PC-3 (cell line): ENCODE results near the gene GLCE. TPM values are rescaled to one million over a fixed set of nuclear protein-coding genes. Genes with fewer than 3 reads are reported as not detected.
"Not testable (repeated sequence)": the region's sequence is repeated elsewhere in the genome, so short reads cannot be mapped to it uniquely, and the experiment has no call there.

Experiments used
- ATAC-seq: fragments of 200-7000 bp; cut with Tn5 transposase; 2 replicates; pipeline ENCODE4 v1.9.1; 2020; ENCODE audit warnings: mild to moderate bottlenecking, moderate library complexity
- BruUV-seq: library from RNA; stranded (reverse); fragments of 400-500 nt; replicated peaks from 2 replicates; lab custom pipeline; 2021; lab: Mats Ljungman, UMichigan
- CTCF ChIA-PET: fragments of 300-600 bp; sonication (Branson Sonifier 250); formaldehyde crosslinking; loops from one replicate; lab custom pipeline; 2022; ENCODE audit warnings: antibody characterized with exemption; lab: Charles Lee
- POLR2A ChIA-PET: fragments of 300-600 bp; sonication (Branson Sonifier 250); formaldehyde crosslinking; loops from one replicate; lab custom pipeline; 2022; ENCODE audit warnings: antibody characterized with exemption; ENCODE audit not compliant: unreplicated experiment; lab: Charles Lee
- DNase-seq: peaks from one replicate; pipeline ENCODE4 v3.0.0-alpha.2; 2015
- H2AFZ ChIP-seq: fragments of 300-600 bp; sonication (generic); 2 replicates; pipeline ENCODE4 v1.6.0; 2016; ENCODE audit warnings: antibody characterized with exemption, low read length
- H3F3A ChIP-seq: fragments of 300-600 bp; sonication (generic); one replicate; pipeline ENCODE4 v1.6.0; 2017; ENCODE audit warnings: antibody characterized with exemption, low read length, control low read depth, mild to moderate bottlenecking; ENCODE audit not compliant: unreplicated experiment
- H3K27ac ChIP-seq: fragments of 300-600 bp; sonication (generic); 2 replicates; pipeline ENCODE4 v1.5.1; 2016; ENCODE audit warnings: mild to moderate bottlenecking, low read length
- H3K27me3 ChIP-seq: fragments of 300-600 bp; sonication (generic); 2 replicates; pipeline ENCODE4 v1.6.1; 2016; ENCODE audit warnings: low read length, mixed read lengths
- H3K36me3 ChIP-seq: fragments of 300-600 bp; sonication (generic); 2 replicates; pipeline ENCODE4 v1.6.1; 2016; ENCODE audit warnings: low read depth, mixed run types, low read length, mixed read lengths
- H3K4me1 ChIP-seq: fragments of 300-600 bp; sonication (generic); 2 replicates; pipeline ENCODE4 v1.5.1; 2016; ENCODE audit warnings: low read length; ENCODE audit not compliant: insufficient read depth
- H3K4me2 ChIP-seq: fragments of 300-600 bp; sonication (generic); 2 replicates; pipeline ENCODE4 v1.6.0; 2016; ENCODE audit warnings: low read length
- H3K4me3 ChIP-seq: fragments of 300-600 bp; sonication (generic); 2 replicates; pipeline ENCODE4 v1.5.1; 2016; ENCODE audit warnings: mild to moderate bottlenecking, low read length, mixed read lengths
- H3K79me2 ChIP-seq: fragments of 300-600 bp; sonication (generic); 2 replicates; pipeline ENCODE4 v1.6.1; 2017; ENCODE audit warnings: low read length, mixed read lengths
- H3K9ac ChIP-seq: fragments of 300-600 bp; sonication (generic); 2 replicates; pipeline ENCODE4 v1.6.0; 2016; ENCODE audit warnings: mild to moderate bottlenecking, low read length
- H3K9me2 ChIP-seq: fragments of 300-600 bp; sonication (generic); replicated peaks from 2 replicates; pipeline ENCODE4 v1.6.1; 2016; ENCODE audit warnings: mixed run types, low read length, mixed read lengths
- H3K9me3 ChIP-seq: fragments of 300-600 bp; sonication (generic); 2 replicates; pipeline ENCODE4 v1.6.1; 2016; ENCODE audit warnings: low read length, mixed read lengths
- H4K20me1 ChIP-seq: fragments of 300-600 bp; sonication (generic); 2 replicates; pipeline ENCODE4 v1.6.1; 2016; ENCODE audit warnings: low read length, mixed read lengths
- CTCF ChIP-seq: fragments of 300-600 bp; sonication (generic); conservative IDR thresholded peaks from 2 replicates; pipeline ENCODE4 v1.5.1; 2017; ENCODE audit warnings: antibody characterized with exemption, low read depth, mild to moderate bottlenecking, low read length
- EZH2 ChIP-seq: fragments of 300-600 bp; sonication (generic); IDR thresholded peaks from one replicate; pipeline ENCODE4 v1.6.1; 2017; ENCODE audit warnings: antibody characterized with exemption, mild to moderate bottlenecking, low read length; ENCODE audit not compliant: unreplicated experiment
- EZH2phosphoT487 ChIP-seq: fragments of 300-600 bp; sonication (generic); IDR thresholded peaks from 2 replicates; pipeline ENCODE4 v1.6.1; 2018; ENCODE audit warnings: mild to moderate bottlenecking, antibody characterized with exemption, low read length, borderline replicate concordance
- intact Hi-C: fragments of 100-400 bp; cut with micrococcal nuclease; formaldehyde crosslinking; loops from 2 replicates; pipeline ENCODE4 v1.9.0; 2023
- total RNA-seq: library from RNA; depleted of rRNA; stranded (reverse); fragments of >200 nt; gene quantifications from 2 replicates; pipeline ENCODE4 v1.2.3, GENCODE V29; 2014

The GLCE gene
- total RNA-seq, 1 experiment from 2014 or later = 15.4 TPM

GRCh38 chr15:69153046-69153445 is 7.4 kb upstream of the GLCE start:
- POLR2A ChIA-PET = no interaction called here
- Histone ChIP-seq H3K9me3 (no peaks in the 10 kb centered on the region), H2AFZ (no peak overlapping the region), H3F3A (no peaks in the 10 kb centered on the region), H3K79me2 (no peaks in the 10 kb centered on the region), H3K9me2 (no peaks in the 10 kb centered on the region), H3K27ac (no peak overlapping the region), H3K9ac (no peak overlapping the region), H3K4me1 (peaks cover 15% of the 10 kb centered on the region), H3K27me3 (no peaks in the 10 kb centered on the region), H3K4me3 (no peak overlapping the region), H4K20me1 (no peaks in the 10 kb centered on the region), H3K36me3 (no peaks in the 10 kb centered on the region), H3K4me2 (no peak overlapping the region)
- DNase-seq = no peak
- no TSS peak for BruUV-seq
- CTCF ChIA-PET = no interaction called here
- intact Hi-C loops = no loop called here
- ATAC-seq = no peak
- no peak for TF ChIP-seq EZH2
- no peak for TF ChIP-seq EZH2phosphoT487
- no peak for TF ChIP-seq CTCF

GRCh38 chr15:69153587-69153986 is 6.8 kb upstream of the GLCE start:
- peaks cover 15% of the 10 kb centered on the region for H3K4me1 ChIP-seq
- H3K9me3 ChIP-seq, H3F3A ChIP-seq, H2AFZ ChIP-seq, DNase-seq, BruUV-seq, H4K20me1 ChIP-seq, H3K9ac ChIP-seq, H3K27ac ChIP-seq, H3K27me3 ChIP-seq, intact Hi-C loops, H3K79me2 ChIP-seq, H3K4me2 ChIP-seq, ATAC-seq, H3K4me3 ChIP-seq, H3K36me3 ChIP-seq, H3K9me2 ChIP-seq, CTCF ChIA-PET, POLR2A ChIA-PET: not testable (repeated sequence)

- Histone ChIP-seq H3K36me3 (no peaks in the 10 kb centered on the region), H3F3A (no peaks in the 10 kb centered on the region), H2AFZ (0 out of 2 replicates have a peak overlapping the region, but pooled peaks have one; percentile 52), H3K27me3 (no peaks in the 10 kb centered on the region), H3K4me3 (no peak overlapping the region), H3K9me3 (no peaks in the 10 kb centered on the region), H3K9me2 (no peaks in the 10 kb centered on the region), H3K4me2 (peak overlapping the region; percentile 45; the same call in 1 of the 2 replicates), H4K20me1 (no peaks in the 10 kb centered on the region), H3K9ac (no peak overlapping the region), H3K27ac (no peak overlapping the region), H3K4me1 (peaks cover 15% of the 10 kb centered on the region), H3K79me2 (no peaks in the 10 kb centered on the region)
- ATAC-seq (no peak), DNase-seq (no peak)
- no TSS peak for BruUV-seq
- intact Hi-C loops = no loop called here
- POLR2A ChIA-PET = interaction anchor here (0.5 kb wide), 1 partner anchor 45 kb away, joined by 3 read pairs; no protein-coding TSS in a partner anchor
- CTCF ChIA-PET = no interaction called here
- no peak for TF ChIP-seq EZH2phosphoT487
- no peak for TF ChIP-seq CTCF
- TF ChIP-seq EZH2 = no peak
Measured at GRCh38 chr15:69154078-69154477, 6.4 kb upstream of the GLCE start.
